ENCODE results near the gene TUSC2. TPM values are rescaled to one million over a fixed set of nuclear protein-coding genes. Genes with fewer than 3 reads are reported as not detected.

Gene TUSC2
- total RNA-seq, 2 donors from 2014 or later = 23.5 to 28.1 TPM

GRCh38 chr3:50298836-50299637 is 29.0 kb downstream of the TUSC2 start, which contains the start of the genes HYAL3 and NAA80:
TSS of gene HYAL3 (minus strand) at chr3:50299405. CDS start at chr3:50295602, 3,803 bp downstream.
TSS of gene NAA80 (minus strand) at chr3:50299405. CDS start at chr3:50297463, 1,942 bp downstream.
- Mint-ChIP-seq H3K27me3 (ENCODE audit: insufficient read depth) (no peaks in the 10 kb centered on the region), H3K27ac (peak within 1 kb of the TSS; percentile 95), H3K4me3 (peak within 1 kb of the TSS; percentile 82), H3K9me3 (no peaks in the 10 kb centered on the region), H3K4me1 (peaks cover 17% of the 10 kb centered on the region), H3K36me3 (ENCODE audit: low read depth) (peaks cover 2% of the 10 kb centered on the region)
- H3K27me3 ChIP-seq (ENCODE audit: control insufficient read depth, insufficient read depth, low read length, poor library complexity, severe bottlenecking) = no peaks in the 10 kb centered on the region
- peak; percentile 56 for TF ChIP-seq CTCF (conservative IDR thresholded peaks at IDR 0.05)
- H3K4me3 ChIP-seq (ENCODE audit: low read length) = peak within 1 kb of the TSS; percentile 94
- peak; percentile 100 for DNase-seq
- H3K4me1 ChIP-seq (ENCODE audit: control insufficient read depth, insufficient read depth, low read length) = peaks cover 3% of the 10 kb centered on the region
- H3K9me3 ChIP-seq (ENCODE audit: control insufficient read depth, low read length) = no peaks in the 10 kb centered on the region
- 1% methylated on average over 32 to 61 of the region's 61 CpGs for WGBS, 2 experiments (ENCODE audit: insufficient coverage in 1 of 2, insufficient read length in 1 of 2)
- H3K36me3 ChIP-seq (ENCODE audit: control insufficient read depth, insufficient read depth, low read length) = no peaks in the 10 kb centered on the region
- H3K27ac ChIP-seq (ENCODE audit: low read depth, low read length) = peak within 1 kb of the TSS; percentile 67
- H3K9ac ChIP-seq (ENCODE audit: extremely low read depth, low read length, poor library complexity, severe bottlenecking) = peak within 1 kb of the TSS; percentile 62

- H3K27me3 Mint-ChIP-seq (ENCODE audit: insufficient read depth) = no peaks in the 10 kb centered on the region
- peak overlapping the region; percentile 62 for H3K9ac ChIP-seq (ENCODE audit: extremely low read depth, low read length, poor library complexity, severe bottlenecking)
- H3K4me3 ChIP-seq (ENCODE audit: low read length) = peak overlapping the region; percentile 94
- peak; percentile 60 for TF ChIP-seq CTCF (conservative IDR thresholded peaks at IDR 0.05)
- no peaks in the 10 kb centered on the region for H3K36me3 ChIP-seq (ENCODE audit: control insufficient read depth, insufficient read depth, low read length)
- H3K27ac Mint-ChIP-seq = peak overlapping the region; percentile 17
- H3K36me3 Mint-ChIP-seq (ENCODE audit: low read depth) = peaks cover 2% of the 10 kb centered on the region
- DNase-seq = peak; percentile 54
- no peak overlapping the region for H3K27ac ChIP-seq (ENCODE audit: low read depth, low read length)
- peaks cover 16% of the 10 kb centered on the region for H3K4me1 Mint-ChIP-seq
- H3K27me3 ChIP-seq (ENCODE audit: control insufficient read depth, insufficient read depth, low read length, poor library complexity, severe bottlenecking) = no peaks in the 10 kb centered on the region
- no peaks in the 10 kb centered on the region for H3K9me3 ChIP-seq (ENCODE audit: control insufficient read depth, low read length)
- H3K9me3 Mint-ChIP-seq = no peaks in the 10 kb centered on the region
- 72 to 80% methylated on average over 7 to 9 of the region's 9 CpGs for WGBS, 2 experiments (ENCODE audit: insufficient coverage in 1 of 2, insufficient read length in 1 of 2)
- H3K4me1 ChIP-seq (ENCODE audit: control insufficient read depth, insufficient read depth, low read length) = peaks cover 3% of the 10 kb centered on the region
- H3K4me3 Mint-ChIP-seq = peak overlapping the region; percentile 82
Measured at GRCh38 chr3:50297896-50298725, 29.9 kb downstream of the TUSC2 start.

- H3K9me3 Mint-ChIP-seq = no peaks in the 10 kb centered on the region
- Histone ChIP-seq H3K9ac (ENCODE audit: extremely low read depth, low read length, poor library complexity, severe bottlenecking) (no peak overlapping the region), H3K36me3 (ENCODE audit: control insufficient read depth, insufficient read depth, low read length) (no peaks in the 10 kb centered on the region), H3K27ac (ENCODE audit: low read depth, low read length) (no peak overlapping the region), H3K27me3 (ENCODE audit: control insufficient read depth, insufficient read depth, low read length, poor library complexity, severe bottlenecking) (no peaks in the 10 kb centered on the region), H3K4me3 (ENCODE audit: low read length) (no peak overlapping the region), H3K9me3 (ENCODE audit: control insufficient read depth, low read length) (no peaks in the 10 kb centered on the region), H3K4me1 (ENCODE audit: control insufficient read depth, insufficient read depth, low read length) (peaks cover 3% of the 10 kb centered on the region)
- no peak overlapping the region for H3K27ac Mint-ChIP-seq
- H3K27me3 Mint-ChIP-seq (ENCODE audit: insufficient read depth) = no peaks in the 10 kb centered on the region
- H3K4me1 Mint-ChIP-seq = peaks cover 17% of the 10 kb centered on the region
- H3K4me3 Mint-ChIP-seq = no peak overlapping the region
- DNase-seq = peak; percentile 39
- peaks cover 2% of the 10 kb centered on the region for H3K36me3 Mint-ChIP-seq (ENCODE audit: low read depth)
- WGBS, 2 experiments (ENCODE audit: insufficient coverage in 1 of 2, insufficient read length in 1 of 2) = 95 to 100% methylated on average over 1 to 2 of the region's 2 CpGs
- no peak for TF ChIP-seq CTCF (conservative IDR thresholded peaks at IDR 0.05)
Measured at GRCh38 chr3:50297384-50297775, 30.6 kb downstream of the TUSC2 start.

Measured in endodermal cell (in vitro differentiated cells).